HG03342 (cell line): ENCODE results near the gene RPL29.
A peak's percentile ranks its signal among the peaks of the same experiment; 100 is the strongest.
"Not testable (repeated sequence)": the region's sequence is repeated elsewhere in the genome, so short reads cannot be mapped to it uniquely, and the experiment has no call there.

Source experiments
- ATAC-seq: cut with Tn5 transposase; IDR thresholded peaks from one replicate; pipeline ENCODE4 v1.9.1; 2021; ENCODE audit warnings: mild to moderate bottlenecking, moderate library complexity; ENCODE audit not compliant: unreplicated experiment

RPL29 gene

DNA sequence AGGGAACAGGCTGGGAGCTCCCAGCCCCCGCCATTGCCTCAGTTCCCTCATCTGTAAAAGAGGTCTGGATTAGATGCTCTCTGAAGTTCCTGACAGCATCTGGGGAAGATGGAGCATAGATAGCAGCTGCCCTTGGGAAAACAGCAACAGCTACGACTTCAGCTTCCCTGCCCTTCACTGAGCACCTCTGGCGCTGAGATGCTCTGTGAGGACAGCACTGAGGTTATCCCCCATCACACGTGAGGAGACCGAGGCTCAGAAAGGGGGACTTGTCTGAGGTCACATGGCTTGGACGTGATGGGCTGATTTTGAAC, 11.1 kb upstream of the RPL29 start:
- ATAC-seq, result no peak

DNA sequence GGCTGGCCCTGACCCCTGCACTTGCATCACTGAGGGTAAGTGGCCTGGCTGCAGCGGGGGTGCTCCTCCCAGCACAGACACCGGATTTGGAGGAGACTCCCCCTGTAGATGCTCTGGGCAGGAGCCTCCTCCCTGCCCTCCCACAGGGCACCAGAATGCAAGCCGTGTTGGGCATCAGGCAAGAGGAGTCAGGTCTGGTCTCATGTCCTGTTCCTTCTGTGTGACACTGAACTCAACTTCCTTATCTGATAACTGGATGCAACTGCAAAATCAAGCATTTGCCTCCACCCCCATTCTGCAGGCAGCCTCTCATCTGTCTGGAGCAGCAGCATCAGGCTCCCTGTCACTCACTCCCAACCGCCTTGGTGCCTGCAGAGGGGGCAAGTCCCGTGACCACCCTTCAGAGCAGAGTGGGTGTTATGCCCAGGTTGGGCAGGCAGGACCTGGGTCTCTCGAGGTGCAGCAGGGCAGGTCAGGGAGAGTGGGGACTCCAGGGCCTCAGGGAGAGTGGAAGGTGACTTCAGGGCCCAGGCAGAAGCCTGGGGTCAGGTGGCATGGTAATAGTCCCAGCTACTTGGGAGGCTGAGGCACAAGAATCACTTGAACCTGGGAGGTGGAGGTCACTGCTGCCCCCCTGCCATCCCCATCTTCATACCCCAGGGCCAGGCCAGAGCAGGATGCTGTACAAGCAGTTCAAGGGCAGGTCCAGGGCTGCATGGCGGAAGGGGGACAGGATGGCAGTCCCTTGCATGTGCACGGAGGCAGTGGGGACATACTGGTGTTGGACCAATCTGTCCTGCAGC, 10.5 kb upstream of the RPL29 start:
- no peak for ATAC-seq

DNA sequence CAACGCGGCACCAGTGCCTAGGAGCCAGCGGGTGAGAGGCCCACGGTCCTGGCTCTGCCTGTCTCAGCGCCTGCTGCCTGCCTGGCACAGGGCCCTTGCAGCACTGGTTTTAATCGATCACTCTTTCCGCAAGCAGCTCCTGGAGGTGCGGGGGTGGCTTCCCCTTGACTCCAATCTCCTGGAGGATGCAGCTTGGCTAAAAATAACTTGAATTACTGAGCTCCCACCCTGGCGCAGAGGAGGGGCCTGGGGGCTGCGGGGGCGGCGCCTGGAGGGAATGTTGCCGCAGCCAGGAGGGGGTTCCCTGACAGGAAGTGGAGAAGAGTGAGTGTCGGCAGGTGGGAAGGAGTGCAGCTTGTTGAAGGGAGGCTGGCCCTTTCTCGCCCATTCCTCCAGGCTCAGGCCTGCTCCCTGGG, 9.9 kb upstream of the RPL29 start:
- no peak for ATAC-seq

DNA sequence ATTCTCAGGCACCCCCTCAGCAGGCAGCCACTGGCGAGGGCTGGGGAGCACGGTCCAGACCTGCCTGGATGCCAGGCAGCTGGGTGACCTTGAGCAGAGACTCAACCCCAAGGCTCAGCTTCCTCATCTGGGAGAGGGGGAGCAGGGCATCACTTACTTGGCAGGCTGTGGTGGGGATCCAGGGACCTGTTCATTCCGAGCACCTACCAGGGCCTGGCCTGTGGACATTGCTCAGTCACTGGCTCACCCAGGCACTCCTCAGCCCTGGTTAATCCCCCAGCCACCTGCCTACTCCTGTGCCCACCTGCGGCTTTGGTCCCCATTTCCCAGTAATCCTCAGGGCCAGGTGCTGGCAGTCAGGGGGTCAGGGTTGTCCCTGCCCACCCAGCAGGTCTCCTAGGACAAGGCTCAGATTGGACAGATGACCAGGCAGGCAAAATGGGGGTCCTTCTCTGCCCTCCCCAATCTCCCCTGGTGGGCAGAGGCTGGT, 9.3 kb upstream of the RPL29 start:
- no peak for ATAC-seq

DNA sequence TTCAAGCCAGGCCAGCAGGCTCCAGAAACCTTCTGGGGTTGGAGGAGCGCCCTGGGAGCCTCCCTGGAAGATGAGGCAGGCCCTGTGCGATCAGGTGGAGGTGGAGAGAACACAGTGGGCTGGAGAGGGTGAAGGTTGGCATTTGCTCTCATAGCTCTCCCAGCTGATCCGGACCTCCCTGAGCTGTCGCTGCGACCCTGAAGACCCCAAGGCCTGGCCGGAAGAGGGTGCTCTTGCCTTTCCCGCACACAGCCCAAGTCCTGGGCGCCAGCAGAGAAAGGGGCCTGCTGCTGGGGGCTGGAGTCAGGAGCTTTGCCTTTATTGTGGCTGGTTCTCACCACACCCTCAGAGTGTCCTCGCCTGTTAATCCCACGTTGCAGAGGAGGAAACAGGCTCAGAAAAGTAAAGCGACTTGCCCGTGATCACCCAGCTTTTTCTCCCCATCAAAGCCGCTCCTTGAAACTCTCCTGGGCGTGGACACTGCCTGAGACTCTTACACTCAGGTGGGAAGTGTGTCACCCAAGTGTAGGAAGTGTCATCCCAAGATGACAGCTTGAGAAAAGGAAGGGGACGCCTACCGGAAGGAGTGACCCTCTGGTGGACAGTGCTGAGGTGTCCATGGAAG, 8.6 kb upstream of the RPL29 start:
- ATAC-seq, result no peak

DNA sequence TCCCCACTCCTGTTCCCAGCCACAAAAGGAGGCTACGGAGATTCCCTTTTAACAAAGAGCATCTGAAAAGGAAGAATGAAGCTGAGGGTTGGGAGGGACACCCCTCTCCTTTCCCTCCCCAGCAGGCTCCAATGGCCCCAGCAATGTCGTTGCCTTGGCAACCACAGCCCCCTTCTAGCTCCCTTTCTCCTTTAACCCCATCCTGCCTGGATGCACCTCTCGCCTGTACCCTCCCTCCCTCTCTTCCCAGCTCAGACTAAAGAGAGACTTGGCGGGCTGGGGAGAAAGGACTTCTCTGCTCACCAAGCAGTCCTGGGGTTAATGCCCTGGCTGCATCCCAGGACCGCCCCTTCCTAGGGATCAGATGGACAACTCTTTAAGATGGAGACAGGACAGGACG, 7.1 kb upstream of the RPL29 start:
- ATAC-seq, result no peak

DNA sequence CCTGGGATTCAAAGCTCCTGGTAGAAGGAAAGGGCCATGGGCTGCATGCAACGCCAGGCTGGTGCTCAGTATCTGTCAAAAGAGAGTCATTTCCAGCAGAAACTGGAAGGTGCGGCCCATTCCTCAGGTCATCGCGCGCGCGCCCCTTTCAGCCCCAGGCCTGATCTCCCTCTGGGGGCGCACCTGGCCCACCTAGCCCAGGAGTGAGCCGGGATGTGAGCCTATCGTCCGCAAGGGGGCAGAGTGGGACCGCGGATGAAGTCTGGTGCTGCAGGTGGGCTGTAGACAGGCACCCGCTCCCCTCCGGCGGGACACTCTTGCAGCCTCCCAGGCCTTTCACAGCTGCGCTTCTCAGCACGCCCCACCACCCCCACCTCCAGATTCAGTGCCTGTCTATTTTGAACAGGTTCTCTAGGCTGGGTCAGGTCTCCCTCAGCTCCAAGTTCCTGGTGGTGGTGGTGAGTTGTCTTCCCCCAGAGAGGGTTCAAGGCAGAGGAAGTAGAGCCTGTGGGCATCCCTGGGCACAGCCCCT, 5.8 kb upstream of the RPL29 start:
- peak; percentile 77 for ATAC-seq

DNA sequence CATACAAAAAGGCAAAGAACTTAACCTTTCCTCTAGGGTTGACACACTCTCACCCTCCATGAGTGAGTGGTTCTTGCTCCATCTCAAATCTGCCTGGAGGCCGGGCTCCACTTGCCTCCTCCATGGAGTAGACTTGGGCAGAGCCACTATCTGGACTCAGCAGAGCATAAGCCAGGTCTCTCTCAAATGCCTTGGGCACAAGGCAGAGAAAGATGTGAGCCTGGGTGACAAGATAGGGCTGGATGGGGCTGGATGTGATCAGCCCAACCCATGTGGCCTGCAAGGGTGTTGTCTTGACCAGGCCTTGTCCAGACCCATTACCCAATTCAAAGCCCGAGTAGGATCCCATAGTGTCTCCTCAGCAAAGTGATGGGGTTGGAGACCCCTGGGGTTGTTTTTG, 4.2 kb upstream of the RPL29 start:
- no peak for ATAC-seq

DNA sequence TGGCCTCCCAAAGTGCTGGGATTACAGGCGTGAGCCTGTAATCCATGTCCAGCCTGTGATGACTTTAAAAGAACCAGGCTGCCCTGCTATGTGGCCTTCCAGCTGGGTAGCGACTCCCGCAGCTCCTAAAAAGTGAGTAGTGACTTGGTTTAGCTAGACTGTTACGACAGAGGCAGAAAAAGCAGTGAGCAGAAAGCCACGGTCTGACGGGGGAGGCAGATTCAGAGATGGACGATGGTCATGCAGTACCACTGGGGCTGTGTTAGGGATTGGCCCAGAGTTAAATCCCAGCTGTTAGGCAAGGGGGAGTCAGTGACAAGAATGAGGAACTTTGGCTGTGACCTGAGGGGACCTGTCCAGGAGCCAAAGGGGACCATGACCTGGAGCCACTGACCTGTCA, 3.1 kb upstream of the RPL29 start:
- ATAC-seq, result no peak

DNA sequence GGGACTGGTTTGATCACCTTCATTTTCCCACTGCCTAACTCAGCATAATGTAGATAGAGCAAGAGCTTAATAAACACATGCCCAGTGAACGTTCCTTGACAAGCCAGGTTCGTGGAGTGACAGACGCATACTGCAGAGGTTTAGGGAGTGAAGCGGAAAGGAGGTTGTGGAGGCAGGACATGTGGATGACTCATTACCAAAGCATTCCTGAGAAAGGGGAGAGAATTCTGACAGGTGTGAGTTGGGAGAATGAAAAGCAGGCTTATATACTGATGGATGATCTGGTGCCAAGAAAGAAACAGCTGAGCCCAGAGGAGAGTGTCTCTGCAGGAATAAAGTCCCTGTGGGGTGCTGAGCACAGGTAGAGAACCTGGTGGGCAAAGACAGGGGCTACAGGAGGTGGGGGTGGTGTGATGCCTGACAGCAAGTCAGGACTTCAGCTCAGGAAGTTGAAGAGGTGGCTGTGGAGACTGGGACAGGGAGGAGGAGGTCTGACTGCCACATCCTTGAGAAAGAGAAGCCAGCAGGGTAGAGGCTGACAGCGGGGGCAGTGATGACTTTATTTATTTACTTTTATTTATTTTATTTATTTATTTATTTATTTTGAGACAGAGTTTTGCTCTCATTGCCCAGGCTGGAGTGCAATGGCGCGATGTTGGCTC, 2.4 kb upstream of the RPL29 start:
- ATAC-seq, result no peak

DNA sequence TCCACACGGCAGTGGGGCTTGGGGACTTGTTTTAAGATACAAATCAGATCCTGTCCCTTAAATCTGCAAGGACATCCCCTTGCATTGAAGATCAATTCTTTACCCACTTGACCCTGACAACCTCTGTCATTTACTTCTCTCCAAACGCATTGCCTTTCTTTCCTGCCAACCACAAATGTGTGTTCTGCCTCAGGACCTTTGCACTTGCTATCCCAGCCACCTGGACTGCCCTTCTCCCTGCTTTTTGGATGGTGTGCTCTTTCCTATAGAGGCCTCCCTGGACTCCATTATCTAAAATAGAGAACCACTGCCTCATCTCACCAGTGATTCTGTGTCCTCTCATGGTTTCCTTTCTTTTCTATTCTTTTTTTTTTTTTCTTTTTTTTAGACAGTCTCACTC, 1.5 kb upstream of the RPL29 start:
- no peak for ATAC-seq

DNA sequence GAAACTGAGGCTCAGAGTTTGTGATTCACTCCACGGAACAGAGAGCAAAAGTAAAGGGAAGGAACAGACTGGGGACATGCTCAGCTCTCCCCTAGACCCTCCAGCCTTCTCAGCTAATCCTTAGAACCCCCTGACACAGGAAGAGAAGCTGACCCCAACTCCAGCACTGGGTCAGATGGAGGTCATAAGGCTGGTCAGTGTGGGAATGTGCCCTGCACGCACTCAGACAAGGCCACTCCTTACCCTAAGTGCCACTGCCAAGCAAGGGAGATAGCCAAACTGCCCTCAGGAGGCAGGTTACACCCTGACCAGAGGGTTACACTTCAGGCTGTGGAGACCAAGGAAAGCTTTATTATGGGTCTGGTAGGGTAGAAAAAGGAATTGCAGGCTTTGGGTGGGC, 1.2 kb downstream of the RPL29 start:
- ATAC-seq, result no peak

DNA sequence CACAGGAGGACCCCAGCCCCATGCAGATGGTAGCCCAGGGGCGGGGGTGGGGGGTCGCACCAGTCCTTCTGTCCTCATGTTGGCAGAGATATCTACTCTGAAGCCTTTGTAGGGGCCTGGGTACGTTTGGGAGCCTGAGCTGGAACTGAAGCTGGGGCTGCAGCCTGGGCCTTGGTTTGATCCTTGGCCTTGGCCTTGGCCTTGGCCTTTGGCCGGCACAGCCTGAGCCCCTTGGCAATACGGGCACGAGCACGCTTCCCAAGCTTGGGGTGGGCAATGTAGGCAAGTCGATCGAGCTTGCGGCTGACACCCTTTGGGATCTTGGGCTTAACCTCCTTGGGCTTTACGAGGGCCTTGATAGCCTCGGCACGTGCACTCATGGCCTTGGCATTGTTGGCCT, 2.0 kb downstream of the RPL29 start:
- not testable (repeated sequence) for ATAC-seq

DNA sequence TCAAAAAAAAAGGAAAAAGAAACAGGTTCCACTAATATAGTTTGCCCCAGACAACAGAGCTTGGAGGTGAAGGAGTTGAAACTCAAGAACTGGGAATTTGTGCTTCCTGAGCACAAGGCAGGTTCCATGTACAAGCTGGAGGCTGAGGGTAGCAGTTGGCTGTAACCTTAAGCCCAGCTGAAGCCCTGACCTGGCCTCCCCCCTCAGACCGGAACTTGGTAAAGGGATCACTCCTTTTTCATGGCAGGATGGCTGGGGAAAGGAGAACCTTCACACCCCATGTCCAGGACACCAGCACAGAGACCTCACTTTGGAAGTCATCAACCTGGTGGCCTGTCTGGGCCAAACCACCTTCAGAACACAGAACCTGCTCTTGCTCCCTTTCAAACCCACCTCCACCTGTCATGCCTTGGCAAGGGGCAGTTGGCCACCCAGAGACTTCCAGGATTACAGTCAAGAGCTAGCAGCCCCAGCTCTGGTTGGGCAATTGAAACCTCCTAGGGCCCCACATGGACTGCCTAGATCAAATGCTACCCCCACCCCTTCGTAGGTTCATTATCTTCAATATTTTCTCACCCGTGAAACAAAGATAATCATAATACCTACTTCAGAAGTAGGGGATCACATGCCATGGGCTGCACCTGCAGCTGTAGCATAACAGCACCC, 3.5 kb downstream of the RPL29 start:
- no peak for ATAC-seq

DNA sequence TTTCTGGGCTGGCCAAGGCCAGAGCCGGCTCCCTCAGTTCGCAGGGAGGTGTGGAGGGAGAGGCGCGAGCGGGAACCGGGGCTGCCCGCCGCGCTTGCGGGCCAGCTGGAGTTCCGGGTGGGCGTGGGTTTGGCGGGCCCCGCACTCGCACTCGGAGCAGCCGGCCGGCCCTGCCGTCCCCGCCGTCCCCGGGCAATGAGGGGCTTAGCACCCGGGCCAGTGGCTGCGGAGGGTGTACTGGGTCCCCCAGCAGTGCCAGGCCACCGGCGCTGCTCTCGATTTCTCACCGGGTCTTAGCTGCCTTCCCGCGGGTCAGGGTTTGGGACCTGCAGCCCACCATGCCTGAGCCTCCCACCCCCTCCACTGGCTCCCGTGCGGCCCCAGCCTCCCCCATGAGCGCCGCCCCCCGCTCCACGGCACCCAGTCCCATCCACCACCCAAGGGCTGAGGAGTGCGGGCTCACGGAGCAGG, 5.2 kb downstream of the RPL29 start:
- ATAC-seq, result not testable (repeated sequence)

DNA sequence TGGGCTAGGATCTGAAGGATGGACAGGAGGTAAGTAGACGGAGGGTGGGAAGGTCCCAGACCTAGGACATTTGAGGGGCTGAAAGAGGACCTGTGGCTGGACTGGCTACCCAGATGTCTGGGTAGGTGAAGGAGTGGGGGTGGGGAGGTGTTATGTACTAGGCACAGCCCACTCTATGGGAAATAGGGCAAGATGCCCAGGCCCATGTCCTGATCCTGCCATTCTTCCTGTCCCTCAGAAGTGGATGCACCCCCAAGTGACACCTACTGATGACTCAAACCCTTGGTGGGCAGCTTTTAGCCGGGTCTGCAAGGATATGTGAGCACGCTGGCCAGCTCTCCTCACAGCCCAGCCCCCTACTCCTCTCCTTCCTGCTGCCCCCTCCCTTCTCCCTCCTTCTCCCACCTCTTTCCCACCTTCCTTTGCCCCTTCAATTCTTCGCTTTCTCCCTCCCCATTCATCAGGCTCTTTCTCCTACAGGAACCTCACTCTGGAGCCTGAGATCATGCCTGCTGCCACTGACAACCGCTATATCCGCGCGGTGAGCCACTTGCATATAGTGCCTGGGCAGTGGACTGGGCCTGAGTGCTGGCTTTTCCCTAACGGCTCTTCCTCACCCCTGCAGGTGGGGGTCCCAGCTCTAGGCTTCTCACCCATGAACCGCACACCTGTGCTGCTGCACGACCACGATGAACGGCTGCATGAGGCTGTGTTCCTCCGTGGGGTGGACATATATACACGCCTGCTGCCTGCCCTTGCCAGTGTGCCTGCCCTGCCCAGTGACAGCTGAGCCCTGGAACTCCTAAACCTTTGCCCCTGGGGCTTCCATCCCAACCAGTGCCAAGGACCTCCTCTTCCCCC, 7.2 kb downstream of the RPL29 start:
- ATAC-seq, result no peak

DNA sequence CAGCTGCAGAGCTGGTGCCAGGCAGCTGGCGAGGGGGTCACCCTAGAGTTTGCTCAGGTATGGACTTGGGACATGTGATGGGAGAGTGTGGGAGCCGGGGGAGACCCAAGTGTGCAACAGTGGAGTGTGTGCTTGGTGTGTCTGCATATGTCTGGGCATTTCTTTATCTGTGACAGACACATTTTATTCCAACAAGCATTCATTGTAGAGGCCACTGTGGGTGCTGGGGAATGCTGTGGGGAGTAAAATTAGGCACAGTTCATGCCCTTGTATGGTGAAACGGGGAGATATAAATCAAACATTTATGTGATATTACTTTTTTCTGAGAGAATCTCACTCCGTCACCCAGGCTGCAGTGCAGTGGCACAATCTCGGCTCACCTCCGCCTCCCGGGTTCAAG, 8.1 kb downstream of the RPL29 start:
- no peak for ATAC-seq

DNA sequence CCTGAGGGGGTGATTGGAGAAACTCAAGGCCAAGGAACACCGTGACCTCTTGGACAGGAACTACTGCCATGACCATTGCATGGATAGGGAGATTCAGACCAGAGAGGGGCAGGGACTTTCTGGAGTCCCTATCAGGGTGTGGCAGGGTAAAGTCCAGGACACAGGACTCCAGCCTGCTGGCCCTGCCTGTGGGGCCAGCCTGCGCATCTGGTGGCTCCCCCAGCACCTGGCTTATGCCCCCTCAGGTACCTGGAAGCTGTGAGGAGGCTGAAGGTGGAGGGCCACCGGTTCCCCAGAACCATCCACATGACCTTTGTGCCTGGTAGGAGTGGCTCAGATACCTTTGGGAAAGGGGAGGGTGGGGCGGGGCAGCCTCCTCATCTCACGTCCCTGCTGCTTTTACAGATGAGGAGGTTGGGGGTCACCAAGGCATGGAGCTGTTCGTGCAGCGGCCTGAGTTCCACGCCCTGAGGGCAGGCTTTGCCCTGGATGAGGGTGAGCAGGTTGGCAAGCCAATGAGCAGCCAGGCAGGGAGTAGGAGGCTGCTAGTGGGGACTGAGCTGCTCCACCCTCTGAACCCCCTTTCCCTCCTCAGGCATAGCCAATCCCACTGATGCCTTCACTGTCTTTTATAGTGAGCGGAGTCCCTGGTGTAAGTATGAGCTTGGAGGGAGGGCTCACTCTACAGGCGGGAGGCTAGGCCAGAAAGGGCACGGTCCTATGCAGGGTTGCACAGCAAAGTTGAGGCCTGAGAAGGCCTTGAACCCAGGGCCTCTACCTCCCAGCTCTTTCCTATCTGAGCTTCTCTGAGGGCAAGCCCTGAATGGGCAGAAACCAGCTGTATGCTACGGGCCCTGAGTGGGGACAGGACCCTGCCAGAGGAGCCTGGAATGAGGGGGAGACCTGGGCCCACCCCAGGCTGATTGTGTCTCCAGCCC, 9.4 kb downstream of the RPL29 start:
- no peak for ATAC-seq

DNA sequence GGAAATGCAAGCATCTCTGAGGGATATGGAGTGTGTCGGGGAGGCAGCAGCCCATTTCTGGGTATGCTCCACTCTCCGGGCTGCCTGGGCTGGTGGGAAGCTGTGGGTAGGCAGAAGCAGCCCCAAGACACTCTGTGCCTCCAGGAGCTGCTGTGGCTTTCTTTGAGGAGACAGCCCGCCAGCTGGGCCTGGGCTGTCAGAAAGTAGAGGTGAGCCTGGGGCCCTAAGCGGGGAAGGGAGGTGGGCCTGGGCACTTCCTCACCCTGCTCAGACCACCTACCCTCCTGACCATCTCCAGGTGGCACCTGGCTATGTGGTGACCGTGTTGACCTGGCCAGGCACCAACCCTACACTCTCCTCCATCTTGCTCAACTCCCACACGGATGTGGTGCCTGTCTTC, 10.6 kb downstream of the RPL29 start:
- no peak for ATAC-seq
